Measurements from ENCODE around the gene NAIF1. TPM values are rescaled to one million over a fixed set of nuclear protein-coding genes. Genes with fewer than 3 reads are reported as not detected.

NAIF1 gene
- total and polyA plus RNA-seq, 10 of the 15 experiments (the other 5 are each of a cell fraction or from before 2014, with no cell fraction given), result 2.4 to 14.2 (median 7.1) TPM

DNA sequence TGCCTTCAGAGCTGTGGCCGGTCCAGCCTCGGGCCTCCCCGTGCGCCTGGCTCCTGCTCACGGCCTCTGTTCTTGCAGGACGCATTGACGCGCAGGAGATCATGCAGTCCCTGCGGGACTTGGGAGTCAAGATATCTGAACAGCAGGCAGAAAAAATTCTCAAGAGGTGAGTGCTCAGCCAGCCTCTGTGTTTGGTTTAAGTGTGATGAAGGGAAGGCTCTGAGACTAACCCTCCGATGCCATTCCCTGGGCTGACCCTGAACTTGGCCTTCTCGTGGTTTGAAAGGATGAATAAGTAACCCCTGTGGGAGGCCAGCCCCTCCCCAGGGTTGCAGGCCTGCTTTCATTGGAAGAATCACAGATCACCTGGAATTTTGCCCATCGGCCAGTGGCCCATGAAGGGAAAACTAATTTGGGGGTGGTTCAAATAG lies 34.1 kb upstream of the NAIF1 start (continued):
- TF ChIP-seq NKRF (conservative IDR thresholded peaks at IDR 0.05) (no peak), RAD21 (IDR thresholded peaks at IDR 0.05; ENCODE audit: insufficient read depth, low read depth, low read length) (no peak), ZSCAN29 (IDR thresholded peaks at IDR 0.05) (no peak)

- no peak overlapping the region for H3K9ac ChIP-seq (ENCODE audit: control insufficient read depth, insufficient read depth, low read length)
- 97% methylated on average over 10 of the region's 10 CpGs for WGBS (ENCODE audit: insufficient coverage, insufficient replicate concordance, low lambda C conversion rate, missing lambda C conversion rate)
- FAIRE-seq (no peak), DNase-seq (ENCODE audit: low read depth, low spot score) (no peak), ATAC-seq (no peak)
- POLR2A ChIA-PET, result no interaction called here
- peaks cover 16% of the 10 kb centered on the region for H3K79me2 ChIP-seq (ENCODE audit: control insufficient read depth, insufficient read depth, low read length)
- no TSS peak for BruUV-seq (replicated peaks)
- peaks cover 21 to 28% of the 10 kb centered on the region in 2 experiments; a peak in 3 of 4 replicates for H3K36me3 ChIP-seq (ENCODE audit: control insufficient read depth in 2 of 2, insufficient read depth in 2 of 2, low read length in 1 of 2)
- H4K20me1 ChIP-seq (ENCODE audit: control insufficient read depth, insufficient read depth), result no peaks in the 10 kb centered on the region
- intact Hi-C loops (cut with micrococcal nuclease; ENCODE audit: unreplicated experiment) (no loop called here), in situ Hi-C loops (cut with MboI) (no loop called here)
- no peak overlapping the region for H3K4me2 ChIP-seq (ENCODE audit: control insufficient read depth, insufficient read depth)
- SMC1A ChIA-PET (ENCODE audit: uncharacterized antibody, unreplicated experiment), result no interaction called here
- no peaks in the 10 kb centered on the region for H3K4me1 ChIP-seq (ENCODE audit: control insufficient read depth, insufficient read depth, low read length)
- H2AFZ ChIP-seq (ENCODE audit: control insufficient read depth, low read depth, low read length), result no peak overlapping the region
- no peak overlapping the region for H3K4me3 ChIP-seq
- H3K27me3 ChIP-seq (replicated peaks in 1 of 2; ENCODE audit: control insufficient read depth in 2 of 2, insufficient read depth in 2 of 2, low read length in 1 of 2), result no peaks in the 10 kb centered on the region
- TF ChIP-seq SIN3A (IDR thresholded peaks at IDR 0.05; ENCODE audit: low read depth, low read length), result no peak
- TF ChIP-seq, protein P1, sequence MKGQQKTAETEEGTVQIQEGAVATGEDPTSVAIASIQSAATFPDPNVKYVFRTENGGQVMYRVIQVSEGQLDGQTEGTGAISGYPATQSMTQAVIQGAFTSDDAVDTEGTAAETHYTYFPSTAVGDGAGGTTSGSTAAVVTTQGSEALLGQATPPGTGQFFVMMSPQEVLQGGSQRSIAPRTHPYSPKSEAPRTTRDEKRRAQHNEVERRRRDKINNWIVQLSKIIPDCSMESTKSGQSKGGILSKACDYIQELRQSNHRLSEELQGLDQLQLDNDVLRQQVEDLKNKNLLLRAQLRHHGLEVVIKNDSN (IDR thresholded peaks at IDR 0.05; ENCODE audit: borderline replicate concordance, extremely low read length, insufficient read depth, low read depth, low read length), result no peak
- TF ChIP-seq HCFC1 (IDR thresholded peaks at IDR 0.05; ENCODE audit: low read length), result no peak
- TF ChIP-seq CHD4 (IDR thresholded peaks at IDR 0.05), result no peak
- no peak for TF ChIP-seq ZZZ3 (IDR thresholded peaks at IDR 0.05; ENCODE audit: control insufficient read depth, insufficient read length, low read depth)
- TF ChIP-seq POLR2A (IDR thresholded peaks at IDR 0.05; ENCODE audit: low read depth, low read length), result no peak
- no peak for TF ChIP-seq SIX5 (IDR thresholded peaks at IDR 0.05; ENCODE audit: low read depth, low read length, severe bottlenecking)
- TF ChIP-seq, protein P2, sequence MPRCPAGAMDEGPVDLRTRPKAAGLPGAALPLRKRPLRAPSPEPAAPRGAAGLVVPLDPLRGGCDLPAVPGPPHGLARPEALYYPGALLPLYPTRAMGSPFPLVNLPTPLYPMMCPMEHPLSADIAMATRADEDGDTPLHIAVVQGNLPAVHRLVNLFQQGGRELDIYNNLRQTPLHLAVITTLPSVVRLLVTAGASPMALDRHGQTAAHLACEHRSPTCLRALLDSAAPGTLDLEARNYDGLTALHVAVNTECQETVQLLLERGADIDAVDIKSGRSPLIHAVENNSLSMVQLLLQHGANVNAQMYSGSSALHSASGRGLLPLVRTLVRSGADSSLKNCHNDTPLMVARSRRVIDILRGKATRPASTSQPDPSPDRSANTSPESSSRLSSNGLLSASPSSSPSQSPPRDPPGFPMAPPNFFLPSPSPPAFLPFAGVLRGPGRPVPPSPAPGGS (IDR thresholded peaks at IDR 0.05; ENCODE audit: borderline replicate concordance, insufficient read depth, low read depth, low read length, poor library complexity, severe bottlenecking), result no peak
- no peak for TF ChIP-seq CBX5 (IDR thresholded peaks at IDR 0.05; ENCODE audit: low read depth)
- no peak for TF ChIP-seq FOXK2 (IDR thresholded peaks at IDR 0.05)
- TF ChIP-seq JUND (IDR thresholded peaks at IDR 0.05; ENCODE audit: low read depth, low read length), result no peak
- H3K9me3 ChIP-seq (replicated peaks; ENCODE audit: control insufficient read depth, insufficient read depth, low read length), result no peaks in the 10 kb centered on the region
- no peak overlapping the region for H3K27ac ChIP-seq (ENCODE audit: control insufficient read depth, insufficient read depth)
- RAD21 ChIA-PET (ENCODE audit: unreplicated experiment), result no interaction called here
- CTCF ChIA-PET, result interaction anchor here (1.0 to 1.4 kb wide), 3 partner anchors 15 to 157 kb away, joined by 3 to 5 read pairs (median 5); no protein-coding TSS in a partner anchor
Measured at GRCh38 chr9:128100581-128100980, 33.5 kb upstream of the NAIF1 start.
